ENCODE data around the gene ROBO1. TPM values are rescaled to one million over a fixed set of nuclear protein-coding genes. Genes with fewer than 3 reads are reported as not detected.

The ROBO1 gene
- total RNA-seq, 1 donor, result 88.5 TPM

DNA sequence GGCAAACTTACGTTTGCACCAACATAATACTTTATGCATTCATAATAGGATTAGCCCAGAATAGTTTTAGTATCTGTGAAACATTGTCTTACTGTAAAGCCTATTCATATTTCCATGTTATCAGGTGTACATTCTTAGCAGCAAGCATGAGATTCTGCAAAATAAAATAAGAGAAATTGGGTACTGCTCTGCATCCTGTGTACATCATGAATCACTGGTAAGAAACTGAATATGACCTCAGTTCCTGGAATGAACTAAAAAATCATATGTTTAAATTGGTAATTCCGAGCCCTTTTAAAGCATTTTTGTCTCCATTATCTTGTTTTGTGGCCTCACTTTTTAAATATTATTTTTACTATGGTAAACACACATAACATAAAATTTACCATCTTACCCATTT, 605.1 kb downstream of the ROBO1 start:
- no peak for DNase-seq (ENCODE audit: low read depth)
- no peak overlapping the region for H3K4me3 ChIP-seq (ENCODE audit: low read depth, low read length)
- TF ChIP-seq, protein P1, sequence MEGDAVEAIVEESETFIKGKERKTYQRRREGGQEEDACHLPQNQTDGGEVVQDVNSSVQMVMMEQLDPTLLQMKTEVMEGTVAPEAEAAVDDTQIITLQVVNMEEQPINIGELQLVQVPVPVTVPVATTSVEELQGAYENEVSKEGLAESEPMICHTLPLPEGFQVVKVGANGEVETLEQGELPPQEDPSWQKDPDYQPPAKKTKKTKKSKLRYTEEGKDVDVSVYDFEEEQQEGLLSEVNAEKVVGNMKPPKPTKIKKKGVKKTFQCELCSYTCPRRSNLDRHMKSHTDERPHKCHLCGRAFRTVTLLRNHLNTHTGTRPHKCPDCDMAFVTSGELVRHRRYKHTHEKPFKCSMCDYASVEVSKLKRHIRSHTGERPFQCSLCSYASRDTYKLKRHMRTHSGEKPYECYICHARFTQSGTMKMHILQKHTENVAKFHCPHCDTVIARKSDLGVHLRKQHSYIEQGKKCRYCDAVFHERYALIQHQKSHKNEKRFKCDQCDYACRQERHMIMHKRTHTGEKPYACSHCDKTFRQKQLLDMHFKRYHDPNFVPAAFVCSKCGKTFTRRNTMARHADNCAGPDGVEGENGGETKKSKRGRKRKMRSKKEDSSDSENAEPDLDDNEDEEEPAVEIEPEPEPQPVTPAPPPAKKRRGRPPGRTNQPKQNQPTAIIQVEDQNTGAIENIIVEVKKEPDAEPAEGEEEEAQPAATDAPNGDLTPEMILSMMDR (IDR thresholded peaks at IDR 0.05; ENCODE audit: insufficient read depth, low read depth, low read length), result no peak

DNA sequence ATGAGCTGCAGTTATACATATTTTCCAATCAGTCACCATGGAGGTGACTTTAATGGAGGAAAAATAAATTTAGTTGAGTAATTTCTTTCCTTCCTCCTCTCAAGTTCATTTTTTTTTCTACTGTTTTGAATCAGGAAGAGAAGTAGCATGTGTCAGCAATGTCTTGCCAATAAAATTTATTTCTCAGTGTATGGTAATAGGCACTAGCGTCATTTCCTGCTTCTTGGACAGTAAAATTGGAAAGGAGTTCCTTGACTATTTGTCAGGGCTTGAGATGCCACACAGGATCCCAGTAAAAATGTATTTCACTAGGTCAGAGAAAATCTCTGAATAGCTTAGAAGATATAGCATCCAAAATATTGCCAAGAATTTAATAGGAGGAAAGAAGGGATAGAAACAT, 605.9 kb downstream of the ROBO1 start:
- no peak overlapping the region for H3K4me3 ChIP-seq (ENCODE audit: low read depth, low read length)
- TF ChIP-seq, protein P1 (IDR thresholded peaks at IDR 0.05; ENCODE audit: insufficient read depth, low read depth, low read length), result no peak
- DNase-seq (ENCODE audit: low read depth), result no peak

DNA sequence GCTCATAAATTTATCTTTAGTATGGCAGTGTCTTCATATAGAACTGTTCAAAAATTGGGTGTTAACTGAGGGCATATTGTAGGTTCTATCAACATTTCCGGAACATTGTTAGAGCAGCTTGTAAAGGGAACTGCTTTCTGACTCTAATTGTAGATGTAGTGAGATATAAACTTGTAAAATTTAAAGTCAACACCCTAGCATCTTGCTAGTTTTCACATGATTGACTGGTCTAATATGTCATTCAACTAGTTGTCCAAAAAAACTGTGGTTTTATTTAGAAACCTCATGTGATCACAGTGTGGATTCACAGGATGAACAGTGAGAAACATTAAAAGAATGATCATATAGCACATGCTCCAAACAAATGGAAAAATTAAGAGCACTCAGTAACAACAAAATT, 607.4 kb downstream of the ROBO1 start:
- H3K4me3 ChIP-seq (ENCODE audit: low read depth, low read length), result no peak overlapping the region
- DNase-seq (ENCODE audit: low read depth), result no peak
- TF ChIP-seq, protein P1 (IDR thresholded peaks at IDR 0.05; ENCODE audit: insufficient read depth, low read depth, low read length), result no peak

DNA sequence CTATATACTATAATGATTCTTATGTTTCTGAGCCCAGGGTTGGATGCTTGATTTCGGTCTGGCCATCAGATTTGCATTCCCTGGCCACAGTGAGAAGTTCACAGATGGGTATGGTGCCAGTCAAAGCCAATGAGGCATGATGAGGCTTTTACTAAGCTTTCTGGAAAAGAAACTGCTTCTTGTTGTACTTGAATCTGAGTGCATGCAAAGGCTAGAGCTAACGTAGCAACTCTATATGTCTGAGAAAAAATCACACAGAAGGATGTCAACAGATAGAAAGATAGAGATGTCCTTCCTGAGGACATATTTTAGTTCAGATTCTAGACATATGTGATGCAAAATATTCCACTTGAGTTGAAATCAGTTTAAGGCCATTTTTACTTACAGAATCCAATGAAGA, 608.1 kb downstream of the ROBO1 start:
- TF ChIP-seq, protein P1 (IDR thresholded peaks at IDR 0.05; ENCODE audit: insufficient read depth, low read depth, low read length), result no peak
- no peak overlapping the region for H3K4me3 ChIP-seq (ENCODE audit: low read depth, low read length)
- DNase-seq (ENCODE audit: low read depth), result no peak

DNA sequence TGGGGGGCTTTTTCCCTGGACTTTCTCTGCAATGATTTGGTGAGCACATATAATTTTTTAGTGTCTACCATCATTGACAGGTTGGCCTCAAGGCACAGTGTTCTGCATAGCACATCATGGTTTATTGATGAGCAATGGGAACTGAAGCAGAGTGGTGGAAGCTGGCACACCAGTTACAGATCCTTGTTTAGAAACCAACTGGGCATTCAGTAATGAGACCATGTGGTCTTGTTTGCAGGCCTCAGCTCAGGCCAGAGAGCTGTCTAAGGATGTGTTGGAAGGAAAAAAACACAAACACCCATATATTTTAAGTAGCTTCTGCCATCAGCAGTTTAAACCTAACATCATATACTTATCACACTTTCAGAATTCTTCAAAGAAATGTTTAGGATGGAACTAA, 610.6 kb downstream of the ROBO1 start:
- no peak overlapping the region for H3K4me3 ChIP-seq (ENCODE audit: low read depth, low read length)
- TF ChIP-seq, protein P1 (IDR thresholded peaks at IDR 0.05; ENCODE audit: insufficient read depth, low read depth, low read length), result no peak
- DNase-seq (ENCODE audit: low read depth), result no peak

DNA sequence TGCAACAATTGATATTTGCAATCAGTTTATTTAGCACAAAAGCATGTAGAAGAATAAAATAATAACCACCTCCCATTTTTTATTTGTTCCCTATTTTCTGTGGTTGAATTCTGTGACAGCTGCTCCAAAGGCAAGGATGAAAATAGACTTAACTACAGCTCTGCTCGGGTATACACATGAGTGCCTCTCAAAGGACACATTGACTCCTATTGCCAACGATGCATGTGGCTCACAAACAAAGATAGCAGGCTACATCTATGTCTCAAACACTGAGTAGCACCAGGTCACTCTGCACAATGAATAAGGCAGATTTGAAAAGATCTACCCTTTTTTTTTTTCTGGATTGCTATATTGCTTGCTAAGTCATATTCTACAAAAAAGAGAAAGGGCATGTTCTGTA, 612.9 kb downstream of the ROBO1 start:
- H3K4me3 ChIP-seq (ENCODE audit: low read depth, low read length), result no peak overlapping the region
- DNase-seq (ENCODE audit: low read depth), result no peak
- TF ChIP-seq, protein P1 (IDR thresholded peaks at IDR 0.05; ENCODE audit: insufficient read depth, low read depth, low read length), result no peak

DNA sequence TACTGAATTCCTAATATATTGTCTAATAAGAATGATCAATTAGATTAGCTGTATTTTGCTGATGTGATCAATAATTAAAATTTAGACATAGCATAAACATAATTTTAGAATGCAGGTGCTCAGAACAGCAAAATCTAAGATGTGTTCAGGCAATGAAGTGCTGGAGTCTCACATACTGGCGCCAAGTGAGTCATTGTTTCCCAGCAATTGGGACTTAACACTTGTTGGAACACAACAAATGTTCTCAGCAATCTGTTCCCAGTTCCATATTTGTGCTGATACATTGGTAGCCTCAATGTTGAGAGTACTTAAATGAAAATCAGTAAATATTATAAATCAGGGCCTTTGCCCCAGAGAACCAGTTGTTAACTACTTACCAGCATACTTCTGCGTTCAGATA, 619.0 kb downstream of the ROBO1 start:
- no peak overlapping the region for H3K4me3 ChIP-seq (ENCODE audit: low read depth, low read length)
- TF ChIP-seq, protein P1 (IDR thresholded peaks at IDR 0.05; ENCODE audit: insufficient read depth, low read depth, low read length), result no peak
- no peak for DNase-seq (ENCODE audit: low read depth)
